HCT116 (cell line): Measurements from ENCODE around the gene NELL1. TPM values are rescaled to one million over a fixed set of nuclear protein-coding genes. Genes with fewer than 3 reads are reported as not detected.

Experiments used
- ATAC-seq: fragments of 200-7000 bp; cut with Tn5 transposase; 2 replicates; pipeline ENCODE4 v1.9.1; 2020; ENCODE audit warnings: mild to moderate bottlenecking, moderate library complexity
- BruUV-seq: library from RNA; stranded (reverse); fragments of 400-500 nt; replicated peaks from 2 replicates; lab custom pipeline; 2021; lab: Mats Ljungman, UMichigan
- CTCF ChIA-PET: fragments of 300-600 bp; sonication (Branson Sonifier 250); formaldehyde crosslinking; loops from one replicate; lab custom pipeline; 2021; ENCODE audit warnings: antibody characterized with exemption; lab: Charles Lee
- POLR2A ChIA-PET: fragments of 300-600, 350-600 bp; sonication (Branson Sonifier 250); formaldehyde crosslinking; loops from one replicate; lab custom pipeline; 2021; ENCODE audit warnings: antibody characterized with exemption; lab: Charles Lee
- RAD21 ChIA-PET, 2 experiments: fragments of 300-600 bp; sonication (Branson Sonifier 250); formaldehyde crosslinking; loops; one replicate each; lab custom pipeline; 2023; ENCODE audit warnings: low total read pairs in 2 of 2; ENCODE audit not compliant: uncharacterized antibody in 2 of 2, unreplicated experiment in 2 of 2, low non-redundant PET in 1 of 2; lab: Charles Lee
- DNase-seq: peaks from one replicate; pipeline ENCODE4 v3.0.0-alpha.2; 2010; ENCODE audit warnings: low read depth, low spot score
- H2AFZ ChIP-seq: fragments of 200-600 bp; shearing (Covaris generic), sonication (generic); 2 replicates; pipeline ENCODE4 v1.6.1; 2017; ENCODE audit warnings: low read depth, mixed run types, mixed read lengths, antibody characterized with exemption, low read length; ENCODE audit not compliant: poor library complexity, severe bottlenecking
- H3K27ac ChIP-seq: 2 replicates; pipeline ENCODE4 v1.5.1; 2012; ENCODE audit warnings: low read depth, low read length
- H3K27me3 ChIP-seq: fragments of 200-600 bp; sonication (generic); 2 replicates; pipeline ENCODE4 v1.6.1; 2016; ENCODE audit warnings: mixed run types, low read length, mixed read lengths; ENCODE audit not compliant: insufficient read depth
- H3K36me3 ChIP-seq, 2 experiments: fragments of 200-500 bp in 1 of 2; fragments of 200-600 bp in 1 of 2; sonication (Bioruptor generic) in 1 of 2; sonication (generic) in 1 of 2; 2 replicates each; pipeline versions ENCODE4 v1.5.1 to v1.6.1; 2014 to 2016; ENCODE audit warnings: low read length in 2 of 2, inconsistent platforms in 1 of 2, mixed read lengths in 1 of 2, mixed run types in 1 of 2; ENCODE audit not compliant: insufficient read depth in 2 of 2, control insufficient read depth in 1 of 2
- H3K4me1 ChIP-seq, 2 experiments: fragments of 200-600 bp in 1 of 2; sonication (generic) in 1 of 2; 2 replicates each; pipeline versions ENCODE4 v1.5.1 to v1.6.1; 2012 to 2017; ENCODE audit warnings: low read length in 2 of 2, inconsistent platforms in 1 of 2, mild to moderate bottlenecking in 1 of 2, mixed read lengths in 1 of 2, mixed run types in 1 of 2, moderate library complexity in 1 of 2; ENCODE audit not compliant: insufficient read depth in 2 of 2, control insufficient read depth in 1 of 2
- H3K4me2 ChIP-seq: fragments of 200-600 bp; sonication (generic); 2 replicates; pipeline ENCODE4 v1.6.1; 2017; ENCODE audit warnings: mixed run types, low read length, mixed read lengths
- H3K4me3 ChIP-seq, 2 experiments: fragments of 200-600 bp in 1 of 2; sonication (generic) in 1 of 2; replicated peaks in 1 of 2; 2 replicates each; pipeline ENCODE4 v1.5.1; 2011 to 2016; ENCODE audit warnings: low read length in 2 of 2, control low read depth in 1 of 2, low read depth in 1 of 2, mild to moderate bottlenecking in 1 of 2, mixed read lengths in 1 of 2, mixed run types in 1 of 2
- H3K79me2 ChIP-seq: fragments of 200-600 bp; sonication (generic); 2 replicates; pipeline ENCODE4 v1.6.1; 2017; ENCODE audit warnings: mild to moderate bottlenecking, mixed run types, low read length, moderate library complexity, mixed read lengths; ENCODE audit not compliant: insufficient read depth
- H3K9ac ChIP-seq: fragments of 200-600 bp; sonication (generic); 2 replicates; pipeline ENCODE4 v1.6.1; 2016; ENCODE audit warnings: low read length, mixed read lengths
- H3K9me2 ChIP-seq: fragments of 200-600 bp; sonication (generic), shearing (Covaris generic); 2 replicates; pipeline ENCODE4 v1.6.1; 2017; ENCODE audit warnings: mixed run types, mild to moderate bottlenecking, moderate library complexity; ENCODE audit not compliant: insufficient read depth
- H3K9me3 ChIP-seq, 2 experiments: fragments of 200-500 bp in 1 of 2; fragments of 200-600 bp in 1 of 2; sonication (Bioruptor generic) in 1 of 2; sonication (generic) in 1 of 2; 2 replicates each; pipeline ENCODE4 v1.6.1; 2014 to 2017; ENCODE audit warnings: low read length in 2 of 2, mixed read lengths in 2 of 2, inconsistent platforms in 1 of 2, low read depth in 1 of 2, mild to moderate bottlenecking in 1 of 2, mixed run types in 1 of 2, moderate library complexity in 1 of 2; ENCODE audit not compliant: control insufficient read depth in 1 of 2, insufficient read depth in 1 of 2
- H4K20me1 ChIP-seq: fragments of 200-600 bp; sonication (generic), shearing (Covaris generic); 2 replicates; pipeline ENCODE4 v1.6.1; 2017; ENCODE audit warnings: mixed run types, mild to moderate bottlenecking, moderate library complexity; ENCODE audit not compliant: insufficient read depth
- CBX3 ChIP-seq: IDR thresholded peaks from 2 replicates; pipeline ENCODE4 v1.6.1; 2012; ENCODE audit warnings: low read depth
- CEBPB ChIP-seq: IDR thresholded peaks from 2 replicates; pipeline ENCODE4 v1.6.1; 2012; ENCODE audit warnings: low read depth
- EGR1 ChIP-seq: IDR thresholded peaks from 2 replicates; pipeline ENCODE4 v1.6.1; 2012; ENCODE audit warnings: low read depth
- ELF1 ChIP-seq: IDR thresholded peaks from 2 replicates; pipeline ENCODE4 v1.6.1; 2012; ENCODE audit warnings: low read depth, borderline replicate concordance
- EZH2 ChIP-seq: fragments of 200-600 bp; sonication (generic); IDR thresholded peaks from 2 replicates; pipeline ENCODE4 v1.6.1; 2017; ENCODE audit warnings: antibody characterized with exemption, mixed run types
- EZH2phosphoT487 ChIP-seq: fragments of 200-600 bp; IDR thresholded peaks from 2 replicates; pipeline ENCODE4 v1.6.1; 2018; ENCODE audit warnings: antibody characterized with exemption, borderline replicate concordance
- FOSL1 ChIP-seq: IDR thresholded peaks from 2 replicates; pipeline ENCODE4 v1.6.1; 2012; ENCODE audit warnings: low read depth
- POLR2A ChIP-seq: IDR thresholded peaks from 2 replicates; pipeline ENCODE4 v1.7.0; 2011; ENCODE audit warnings: borderline replicate concordance; ENCODE audit not compliant: insufficient read depth, insufficient read length; ENCODE audit errors: extremely low read depth
- POLR2AphosphoS5 ChIP-seq: IDR thresholded peaks from 2 replicates; pipeline ENCODE4 v1.6.1; 2011; ENCODE audit warnings: mild to moderate bottlenecking, low read depth, low read length, moderate library complexity
- REST ChIP-seq: IDR thresholded peaks from 2 replicates; pipeline ENCODE4 v1.6.1; 2012; ENCODE audit warnings: low read depth
- SIN3A ChIP-seq: IDR thresholded peaks from 2 replicates; pipeline ENCODE4 v1.6.1; 2012; ENCODE audit warnings: low read depth
- SP1 ChIP-seq: IDR thresholded peaks from 2 replicates; pipeline ENCODE4 v1.6.1; 2012; ENCODE audit warnings: low read depth
- SRF ChIP-seq: IDR thresholded peaks from 2 replicates; pipeline ENCODE4 v1.6.1; 2012; ENCODE audit warnings: low read depth
- YY1 ChIP-seq: IDR thresholded peaks from 2 replicates; pipeline ENCODE4 v1.6.1; 2011; ENCODE audit warnings: low read length, low read depth, moderate library complexity, mild to moderate bottlenecking; ENCODE audit not compliant: insufficient replicate concordance; ENCODE audit errors: extremely low read depth
- ZBTB33 ChIP-seq: IDR thresholded peaks from 2 replicates; pipeline ENCODE4 v1.6.1; 2011; ENCODE audit warnings: mild to moderate bottlenecking, low read length, moderate library complexity; ENCODE audit not compliant: insufficient replicate concordance; ENCODE audit errors: extremely low read depth
- ZFX ChIP-seq: fragments of 450-650 bp; IDR thresholded peaks from 2 replicates; pipeline ENCODE4 v1.6.1; 2017
- ZNF274 ChIP-seq: fragments of 200-500 bp; sonication (Bioruptor generic); IDR thresholded peaks from 2 replicates; pipeline ENCODE4 v1.6.1; 2014; ENCODE audit warnings: mild to moderate bottlenecking, low read depth, low read length, inconsistent platforms
- intact Hi-C: fragments of 100-400 bp; cut with micrococcal nuclease; formaldehyde crosslinking; loops from 2 replicates; pipeline ENCODE4 v1.10.0; 2022
- total RNA-seq: library from RNA; stranded (reverse); gene quantifications from one replicate; pipeline ENCODE4 v1.2.1, GENCODE V29; 2021; ENCODE audit not compliant: unreplicated experiment
- TF ChIP-seq, protein P1 (sequence below): IDR thresholded peaks from 2 replicates; pipeline ENCODE4 v1.6.1; 2012

Gene NELL1
- total RNA-seq, 1 experiment from 2014 or later: not detected

DNA sequence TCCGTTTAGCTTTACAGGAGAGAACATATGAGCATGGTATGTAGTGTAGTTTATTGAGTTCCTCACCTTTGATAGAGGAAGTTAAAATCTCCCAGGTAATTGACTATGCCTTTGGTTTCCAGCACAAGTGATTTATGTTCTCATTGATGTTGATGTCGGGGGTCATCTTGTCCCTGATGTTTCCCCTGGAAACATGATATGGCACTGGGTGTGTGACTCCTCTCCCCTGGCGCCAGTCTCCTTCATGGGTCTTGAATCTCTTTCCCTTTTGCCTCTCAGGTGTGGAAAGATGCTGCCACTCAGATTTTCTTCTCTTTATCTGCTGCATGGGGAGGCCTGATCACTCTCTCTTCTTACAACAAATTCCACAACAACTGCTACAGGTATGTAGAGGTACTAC, 41.7 kb upstream of the NELL1 start:
- Histone ChIP-seq H3K4me2 (no peak overlapping the region), H3K27ac (no peak overlapping the region), H3K4me3 (no peak overlapping the region), H2AFZ (no peak overlapping the region), H3K36me3 (no peaks in the 10 kb centered on the region), H3K9me3 (no peaks in the 10 kb centered on the region), H4K20me1 (no peaks in the 10 kb centered on the region), H3K9me2 (no peaks in the 10 kb centered on the region), H3K9ac (no peak overlapping the region), H3K79me2 (no peaks in the 10 kb centered on the region), H3K27me3 (peaks cover 17% of the 10 kb centered on the region; the same call in 1 of the 2 replicates), H3K4me1 (no peaks in the 10 kb centered on the region)
- no TSS peak for BruUV-seq
- ChIA-PET POLR2A (no interaction called here), RAD21 (no interaction called here), CTCF (no interaction called here)
- TF ChIP-seq CEBPB (no peak), EZH2 (no peak), FOSL1 (no peak), CBX3 (no peak), ZBTB33 (no peak), EGR1 (no peak), EZH2phosphoT487 (no peak), ELF1 (no peak), REST (no peak), SIN3A (no peak), POLR2A (no peak), ZFX (no peak), POLR2AphosphoS5 (no peak), YY1 (no peak), ZNF274 (no peak), SP1 (no peak), SRF (no peak)
- TF ChIP-seq, protein P1, sequence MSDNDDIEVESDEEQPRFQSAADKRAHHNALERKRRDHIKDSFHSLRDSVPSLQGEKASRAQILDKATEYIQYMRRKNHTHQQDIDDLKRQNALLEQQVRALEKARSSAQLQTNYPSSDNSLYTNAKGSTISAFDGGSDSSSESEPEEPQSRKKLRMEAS: no peak
- TF ChIP-seq, all 23 proteins: peak for 0
- intact Hi-C loops: no loop called here
- DNase-seq (no peak), ATAC-seq (no peak; the same call in 1 of the 2 replicates)
